Fibroblast of skin of right biceps (primary cell): ENCODE results near the gene WHAMM.
"Not testable (repeated sequence)": the region's sequence is repeated elsewhere in the genome, so short reads cannot be mapped to it uniquely, and the experiment has no call there.

Experiments used
- DNase-seq: peaks from one replicate; pipeline ENCODE4 v3.0.0-alpha.2; 2013

WHAMM gene

DNA sequence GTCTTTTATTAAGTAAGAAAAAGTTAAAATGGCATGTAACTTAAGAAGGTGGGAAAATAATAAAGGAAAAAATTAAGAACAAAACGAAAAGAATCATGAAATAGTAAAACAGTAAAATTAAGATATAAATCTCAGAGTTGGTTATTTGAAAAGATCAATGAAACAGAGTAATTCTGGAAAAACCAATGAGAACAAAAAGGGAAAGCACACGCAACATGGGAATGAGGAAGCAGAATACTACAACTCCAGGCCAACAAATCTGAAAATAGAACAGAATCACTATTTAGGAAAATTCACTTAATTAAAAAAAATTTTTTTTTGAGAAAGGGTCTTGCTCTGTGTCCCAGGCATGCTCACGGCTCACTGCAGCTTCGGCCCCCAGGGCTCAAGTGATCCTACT is 30.7 kb downstream of the WHAMM start:
- DNase-seq, result no peak

DNA sequence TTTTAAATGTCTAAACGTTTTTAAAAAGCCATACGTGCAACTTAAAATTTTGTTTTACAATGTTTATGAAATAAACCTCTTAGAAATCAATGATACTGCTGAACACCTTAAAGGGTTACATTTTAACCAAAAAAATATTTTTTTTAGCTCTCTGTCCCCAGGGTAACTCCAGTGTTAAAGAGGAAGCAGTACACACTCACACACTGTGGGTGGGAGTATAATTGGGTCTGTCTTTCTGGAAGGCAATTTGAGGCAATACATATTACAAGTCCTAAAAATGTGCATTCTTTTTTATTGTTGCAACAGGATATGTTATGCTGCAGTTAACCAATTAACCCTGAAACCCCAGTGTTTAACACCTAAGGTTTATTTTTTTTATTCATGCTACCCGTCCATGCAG is 34.1 kb downstream of the WHAMM start:
- DNase-seq, result no peak

DNA sequence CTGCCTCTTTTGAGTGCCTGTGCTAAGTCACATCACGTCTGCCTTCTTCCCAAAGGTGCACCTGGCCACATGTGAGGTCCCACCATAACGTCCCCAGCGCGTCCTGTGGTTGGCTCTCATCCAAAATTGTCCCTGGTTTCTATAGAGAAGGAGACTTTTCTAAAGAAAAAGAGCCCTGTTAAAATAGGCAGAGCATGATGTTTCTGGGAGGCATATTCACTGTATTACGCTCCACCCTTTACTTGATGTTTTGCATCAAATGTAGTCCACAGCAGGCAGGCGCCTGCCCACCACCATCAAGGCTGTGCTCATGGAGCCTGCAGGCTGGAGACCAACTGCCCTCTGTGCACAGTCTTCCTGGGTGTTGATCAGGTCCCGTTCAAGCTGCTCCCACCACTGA is 36.3 kb downstream of the WHAMM start:
- DNase-seq, result no peak

DNA sequence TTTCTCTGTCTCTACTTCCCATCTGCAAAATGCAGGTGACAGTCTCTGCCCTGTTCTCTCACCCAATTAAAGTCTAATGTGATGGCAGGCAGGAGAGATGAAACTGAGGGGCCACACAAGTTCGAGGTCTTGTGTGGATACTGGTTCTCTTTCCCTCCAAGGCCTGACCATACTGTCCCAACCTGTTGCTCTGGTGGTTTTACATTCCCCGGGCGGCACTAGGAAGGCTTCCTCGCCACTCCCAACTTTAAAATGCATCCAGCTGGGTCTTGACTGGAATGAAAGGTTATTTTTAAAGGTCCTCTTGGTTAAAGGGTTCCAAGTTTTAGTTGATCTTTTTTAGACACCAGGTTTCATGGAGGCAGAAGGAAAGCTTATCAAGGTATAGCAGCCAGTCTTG is 37.2 kb downstream of the WHAMM start:
- DNase-seq, result no peak

DNA sequence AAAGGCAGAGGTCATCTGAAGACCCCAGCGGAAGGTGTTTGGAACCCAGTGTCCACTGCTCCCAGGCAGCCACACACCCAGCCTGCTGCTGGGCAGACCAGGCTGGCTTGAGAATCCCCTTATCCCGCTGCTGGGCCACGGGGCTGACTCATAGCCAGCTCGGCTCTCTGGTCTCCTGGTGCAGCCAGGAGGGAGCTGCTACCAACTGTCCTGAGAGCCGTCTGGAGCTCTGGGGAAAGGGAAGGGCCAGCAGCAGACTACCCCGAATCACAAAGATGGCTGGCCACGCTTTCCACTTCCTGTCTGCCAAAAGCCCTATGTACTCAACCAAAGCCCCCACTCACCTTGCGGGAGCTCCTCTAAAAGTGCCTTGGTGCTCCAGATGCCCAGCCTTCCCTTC is 38.3 kb downstream of the WHAMM start:
- DNase-seq, result no peak

DNA sequence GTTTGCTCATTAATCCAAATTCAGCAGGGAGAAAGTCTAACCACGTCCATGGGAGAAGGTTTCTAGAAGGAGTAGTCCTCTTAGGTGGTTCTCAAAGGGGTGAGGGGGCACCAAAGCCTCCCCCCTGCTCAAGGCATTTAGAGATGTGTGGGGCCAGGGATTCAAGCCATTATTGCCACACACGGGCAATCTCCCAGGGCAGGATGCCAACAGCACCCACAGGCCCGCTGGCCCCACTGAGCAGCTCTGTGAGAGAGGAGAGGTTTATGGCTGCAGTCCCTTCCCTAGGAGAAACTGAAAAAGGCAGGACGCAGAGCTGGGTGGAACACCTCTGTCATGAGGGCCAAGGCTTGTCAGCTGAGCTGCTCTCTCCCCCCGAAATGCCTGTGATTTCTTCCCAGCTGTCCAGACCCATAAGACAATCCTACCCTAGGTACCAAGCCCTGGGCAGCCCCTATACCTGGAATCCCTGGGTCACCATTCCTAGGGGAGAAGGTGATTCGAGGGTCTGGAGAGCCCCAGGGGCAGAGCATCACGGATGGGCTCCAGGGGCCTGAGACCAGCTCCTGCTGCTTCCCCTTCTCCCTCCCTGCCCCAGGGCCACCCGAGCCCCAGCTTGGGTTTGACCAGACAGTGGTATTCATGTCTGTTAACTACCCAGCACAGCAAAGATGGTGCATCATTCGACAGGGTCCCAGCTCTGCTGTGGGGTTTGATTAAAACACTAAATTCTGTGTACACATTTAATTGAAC is 39.0 kb downstream of the WHAMM start:
- no peak for DNase-seq

DNA sequence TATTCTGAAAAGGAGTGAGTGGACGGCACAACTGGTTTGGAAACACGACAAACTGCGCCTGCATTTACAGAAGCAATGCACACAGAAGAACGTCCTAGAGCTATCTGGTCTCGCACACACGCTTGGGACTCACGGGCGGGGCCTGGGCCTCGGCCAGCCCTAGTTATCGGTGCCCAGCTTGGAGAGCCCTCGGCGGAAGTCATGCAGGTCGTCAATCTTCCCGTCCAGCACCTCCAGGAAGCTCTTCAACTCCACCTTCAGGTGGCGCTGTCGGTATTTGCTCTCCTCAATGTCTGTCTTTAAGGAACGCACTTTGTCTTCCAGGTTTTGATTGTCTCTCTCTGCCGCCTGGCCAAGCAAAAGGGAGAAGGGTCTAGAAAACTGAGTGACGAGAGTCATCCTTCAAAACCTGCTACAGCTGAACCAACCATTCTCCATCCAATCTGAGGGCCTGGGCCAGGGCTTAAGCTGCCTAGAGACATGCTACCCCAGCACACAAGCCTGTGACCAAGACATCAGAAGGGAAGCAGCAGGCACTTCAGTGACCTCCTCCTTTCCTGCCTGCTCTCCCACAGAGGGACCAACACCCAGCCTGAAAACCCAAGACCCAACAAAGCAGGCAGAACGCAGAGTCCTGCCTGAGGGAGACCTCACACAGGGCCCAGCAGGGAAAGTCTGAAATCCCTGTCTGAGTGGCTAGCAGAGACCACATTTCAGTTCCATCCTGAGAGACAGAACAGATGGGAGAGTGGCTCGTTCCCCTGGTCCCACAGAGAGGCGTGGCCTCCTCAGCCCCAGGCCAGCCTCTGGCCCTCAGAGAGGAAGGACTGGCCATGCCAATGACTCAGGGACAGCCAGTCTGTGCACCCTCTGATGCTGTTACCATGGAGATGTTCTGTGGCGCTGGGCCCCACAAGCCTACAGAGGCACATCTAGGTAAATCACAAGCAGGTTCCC is 40.4 kb downstream of the WHAMM start:
- DNase-seq, result peak; percentile 81

DNA sequence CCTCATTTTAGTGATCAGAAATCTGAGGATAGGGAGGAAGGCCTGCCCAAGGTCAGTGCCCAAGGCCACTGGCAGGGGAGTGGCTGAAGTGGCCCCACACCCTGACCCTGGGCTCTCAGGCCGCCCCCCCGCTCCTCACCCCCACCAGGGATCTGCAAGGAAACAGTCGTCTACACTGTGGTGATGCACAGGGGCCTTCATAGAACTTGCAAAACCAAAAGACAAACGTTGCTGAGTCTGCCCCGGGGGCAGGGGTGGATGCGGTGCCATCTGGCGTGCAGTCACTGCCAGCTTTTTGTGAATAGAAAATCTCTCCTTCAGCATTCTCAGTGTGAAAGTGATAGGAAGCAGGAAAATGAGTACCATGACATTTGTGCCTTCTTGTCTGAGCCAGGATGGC is 41.3 kb downstream of the WHAMM start:
- DNase-seq, result no peak

DNA sequence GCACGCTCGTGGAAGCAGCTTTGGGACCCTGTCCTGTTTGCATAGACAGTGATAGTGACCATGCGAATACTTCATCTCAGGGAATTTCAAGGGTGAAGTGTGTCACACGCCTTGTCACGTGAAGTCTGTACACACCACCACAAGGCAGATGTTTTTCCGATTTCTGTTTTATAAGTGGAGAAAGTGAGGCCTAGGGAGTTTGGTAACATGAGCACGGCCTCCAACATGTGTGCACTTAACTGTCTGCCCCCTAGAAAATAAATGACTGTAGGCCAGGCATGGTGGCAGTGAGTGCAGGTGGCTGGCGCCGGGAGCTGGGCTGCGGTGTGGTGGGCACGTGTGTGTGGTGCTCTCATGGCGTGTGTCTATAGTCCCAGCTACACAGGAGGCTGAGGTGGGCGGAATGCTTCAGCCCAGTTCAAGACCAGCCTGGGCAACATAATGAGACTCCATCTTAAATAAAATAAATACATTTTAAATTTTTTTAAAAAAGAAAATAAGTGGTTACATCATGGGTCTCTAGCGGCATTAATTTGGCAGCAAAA is 42.0 kb downstream of the WHAMM start:
- DNase-seq, result no peak

DNA sequence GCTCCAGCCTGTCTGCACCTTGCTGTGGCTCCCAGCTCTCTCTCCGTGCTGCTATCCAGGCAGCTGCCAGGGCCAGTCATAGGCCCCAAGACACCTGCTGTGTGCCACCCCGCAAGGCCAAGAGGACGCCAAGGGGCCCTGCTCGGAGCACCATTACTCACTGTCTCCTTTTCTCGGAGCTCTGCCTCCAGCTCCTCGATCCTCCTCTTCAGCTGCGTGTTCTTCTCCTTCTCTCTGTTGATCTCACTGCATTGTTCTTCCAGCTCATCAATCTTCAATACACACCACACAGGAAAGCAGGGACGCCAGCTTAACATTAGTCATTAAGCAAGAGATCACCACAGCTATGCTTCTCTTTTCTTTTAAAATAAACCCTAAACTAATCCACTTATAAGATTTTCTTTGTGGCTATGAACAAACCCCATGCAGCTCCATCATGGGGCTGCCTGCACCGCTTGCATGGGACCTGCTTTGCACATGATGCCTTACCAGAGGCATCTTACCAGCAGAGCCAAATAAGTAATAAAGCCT is 42.6 kb downstream of the WHAMM start:
- peak; percentile 67 for DNase-seq

DNA sequence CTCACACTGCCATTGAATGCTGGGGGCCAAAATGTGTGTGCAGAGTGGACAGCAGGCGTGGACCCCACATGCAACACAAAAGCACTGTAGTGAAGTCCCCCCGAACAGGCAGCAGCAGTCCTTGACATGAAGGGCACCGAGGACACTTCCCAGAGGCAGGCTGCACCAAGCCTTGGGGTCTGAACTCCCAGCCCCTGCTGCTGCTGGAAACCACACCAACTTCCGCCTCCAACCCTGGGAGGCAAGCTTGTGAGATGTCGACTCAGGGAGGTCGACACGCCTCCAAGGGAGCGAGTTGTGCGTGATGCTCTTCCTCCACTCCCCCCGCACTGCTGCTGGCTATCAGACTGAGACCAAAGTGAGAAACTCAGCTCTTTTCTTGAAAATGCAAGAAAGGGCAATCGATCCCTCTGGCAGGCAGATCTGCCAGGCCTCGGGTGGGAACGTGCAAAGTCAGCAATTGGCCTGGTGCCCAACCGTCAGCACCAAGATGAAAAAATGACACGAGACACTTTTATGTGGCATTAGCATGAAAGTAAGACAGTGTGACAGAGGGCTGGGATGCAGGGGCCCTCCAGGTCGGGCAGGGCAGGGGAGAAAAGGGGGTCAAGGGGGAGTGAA is 43.6 kb downstream of the WHAMM start:
- peak; percentile 22 for DNase-seq

DNA sequence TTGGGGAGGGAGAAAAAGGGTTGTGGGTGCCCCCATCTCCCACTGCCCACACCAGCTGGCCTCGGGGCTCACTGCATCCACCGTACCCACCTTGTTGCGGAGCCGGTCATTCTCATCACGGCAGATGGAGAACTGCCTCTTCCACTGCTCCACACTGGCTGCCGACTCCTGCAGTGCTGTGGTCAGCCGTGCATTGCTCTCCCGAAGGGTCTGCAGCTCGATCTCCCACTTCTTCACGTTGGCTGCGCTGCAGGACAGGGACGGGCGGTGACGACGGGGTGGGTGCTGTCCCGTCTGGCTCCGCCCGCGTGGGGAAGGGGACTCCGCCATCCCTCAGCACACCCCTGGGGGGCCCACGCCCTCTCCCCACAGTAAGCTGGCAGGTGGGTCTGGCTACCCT is 45.1 kb downstream of the WHAMM start:
- DNase-seq, result no peak

DNA sequence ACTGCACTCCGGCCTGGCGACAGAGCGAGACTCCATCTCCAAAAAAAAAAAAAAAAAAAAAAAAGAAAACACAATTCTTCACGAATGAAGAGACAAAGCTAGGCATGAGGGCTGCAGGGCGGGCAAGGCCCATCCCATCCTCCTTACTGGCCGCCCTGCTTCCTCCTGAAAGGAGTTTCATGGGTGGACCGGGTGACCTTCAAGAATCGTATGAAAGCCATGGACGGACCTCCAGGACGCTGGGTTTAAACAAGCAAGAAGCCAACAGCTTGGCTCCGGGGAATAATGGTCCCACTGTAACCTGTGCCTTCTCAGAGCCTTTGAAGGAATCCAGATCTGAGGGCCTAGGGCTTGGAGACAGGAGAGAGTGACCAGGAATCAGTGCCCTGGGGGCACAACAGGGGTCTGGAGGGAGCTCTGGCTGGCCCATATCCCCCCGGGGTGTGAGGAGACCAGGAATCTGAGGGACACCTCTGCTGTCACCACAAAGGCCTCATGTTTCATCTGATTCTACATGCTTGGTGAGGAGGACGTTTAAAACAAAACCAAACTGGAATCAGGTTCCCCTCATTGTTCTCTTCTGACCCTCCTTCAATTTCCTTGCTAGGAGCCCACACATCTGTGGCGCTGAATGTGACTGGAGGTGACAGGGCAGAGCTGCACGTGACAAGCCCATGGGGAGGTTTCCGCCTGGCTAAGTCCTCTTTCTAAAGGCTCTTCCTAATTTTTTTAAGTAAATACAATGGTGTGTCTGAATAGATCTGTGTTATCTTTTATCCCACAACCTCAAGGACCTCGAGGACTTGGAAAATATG is 46.1 kb downstream of the WHAMM start:
- no peak for DNase-seq

DNA sequence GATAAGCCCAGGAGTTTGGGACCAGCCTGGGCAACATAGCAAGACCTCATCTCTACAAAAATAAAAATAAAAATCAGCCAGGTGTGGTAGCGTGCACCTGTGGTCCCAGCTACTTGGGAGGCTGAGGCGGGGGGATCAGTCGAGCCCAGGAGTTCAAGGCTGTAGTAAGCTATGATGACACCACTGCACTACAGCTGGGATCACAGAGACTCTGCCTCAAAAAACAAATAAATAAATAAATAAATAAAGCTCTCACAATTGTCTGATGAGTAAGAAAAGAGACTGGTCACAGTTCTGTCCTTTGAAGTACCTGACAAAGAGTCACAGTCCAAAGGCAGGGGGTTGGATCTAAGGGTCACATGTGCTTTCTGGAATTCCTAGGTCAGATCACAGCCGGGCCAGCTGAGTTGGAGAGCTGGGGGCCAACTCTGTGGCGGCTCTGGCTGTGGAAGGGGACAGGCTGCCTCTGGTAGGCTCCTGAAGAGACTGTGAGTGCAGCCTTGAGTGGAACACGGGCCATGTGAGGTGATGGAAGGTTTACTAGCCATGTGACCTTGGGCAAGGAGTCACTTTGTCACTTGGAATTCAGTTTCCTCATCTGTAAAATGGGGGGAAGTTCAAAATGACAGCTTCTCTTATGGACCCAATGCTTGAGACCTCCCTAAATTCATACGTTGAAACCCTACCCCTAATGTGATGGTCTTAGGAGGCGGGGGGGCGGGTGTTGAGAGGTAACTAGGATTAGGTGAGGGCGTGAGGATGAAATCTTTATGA is 47.2 kb downstream of the WHAMM start:
- DNase-seq, result no peak

DNA sequence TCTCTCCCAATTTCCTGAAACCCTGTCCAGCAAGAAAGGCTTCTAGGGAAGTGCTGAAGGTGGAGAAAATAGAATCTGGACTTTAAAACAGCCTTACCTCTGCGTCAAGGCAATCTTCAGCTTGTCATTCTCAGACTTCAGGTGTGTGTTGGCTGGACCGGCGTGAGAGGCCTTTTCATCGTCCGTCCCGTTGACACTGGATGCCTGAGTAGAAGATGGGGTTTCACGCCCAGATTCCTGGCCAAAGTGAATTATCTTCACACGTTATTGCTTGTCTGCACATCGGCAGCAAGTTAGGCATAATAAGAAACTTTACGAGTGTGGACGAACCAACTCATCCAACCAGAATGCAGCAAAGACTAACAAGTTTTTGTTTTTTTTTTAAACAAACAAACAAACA is 49.5 kb downstream of the WHAMM start:
- no peak for DNase-seq

DNA sequence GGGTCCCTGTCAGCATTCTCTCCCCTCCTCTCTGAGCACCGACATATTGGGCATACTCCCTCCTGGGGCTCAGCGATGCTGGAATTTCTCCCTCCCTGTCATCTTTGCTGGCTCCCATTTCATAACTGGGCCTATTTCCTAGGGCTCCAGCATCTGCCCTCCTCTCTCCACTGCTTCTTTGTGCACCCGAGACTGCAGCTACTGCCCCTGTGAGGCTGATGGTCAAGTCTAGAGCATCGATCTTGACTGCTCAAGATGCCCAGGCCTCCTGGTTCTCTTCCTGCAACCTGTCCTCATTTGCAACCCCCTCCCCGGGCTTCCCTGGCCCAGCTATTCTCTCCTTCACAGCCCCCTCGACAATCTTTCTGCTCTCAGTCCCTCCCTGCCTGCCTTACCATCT is 53.5 kb downstream of the WHAMM start:
- no peak for DNase-seq

DNA sequence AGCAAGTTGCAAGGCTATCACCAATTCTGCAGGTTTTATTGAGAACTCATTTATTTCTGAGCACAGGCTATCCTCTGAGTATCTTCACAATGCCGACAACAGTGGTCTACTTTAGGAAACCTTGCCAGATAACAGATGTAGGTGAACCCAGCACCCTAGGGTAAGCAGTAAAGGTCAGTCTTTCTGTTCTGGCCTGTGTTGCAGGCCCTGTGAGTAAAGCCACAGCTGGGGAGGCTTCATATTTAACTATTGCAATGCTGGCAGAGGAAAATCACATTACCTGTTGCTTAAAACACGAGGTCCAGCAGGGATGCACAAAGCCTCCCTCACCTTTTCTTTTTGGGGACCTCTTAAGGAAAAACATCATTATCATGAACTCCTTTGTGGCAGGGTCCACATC is 55.5 kb downstream of the WHAMM start:
- no peak for DNase-seq

DNA sequence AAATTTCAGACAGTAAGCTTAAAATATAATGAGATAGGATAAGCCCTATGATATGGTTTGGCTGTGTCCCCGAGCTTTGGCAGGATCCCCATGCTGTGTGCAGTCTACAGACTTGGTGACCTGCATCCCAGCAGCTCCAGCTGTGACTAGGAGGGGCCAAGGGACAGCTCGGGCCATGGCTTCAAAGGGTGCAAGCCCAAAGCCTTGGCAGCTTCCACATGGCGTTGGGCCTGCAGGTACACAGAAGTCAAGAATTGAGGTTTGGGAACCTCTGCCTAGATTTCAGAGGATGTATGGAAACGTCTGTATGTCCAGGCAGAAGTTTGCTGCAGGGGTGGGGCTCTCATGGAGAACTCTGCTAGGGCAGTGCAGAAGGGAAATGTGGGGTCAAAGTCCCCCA is 56.2 kb downstream of the WHAMM start:
- not testable (repeated sequence) for DNase-seq

DNA sequence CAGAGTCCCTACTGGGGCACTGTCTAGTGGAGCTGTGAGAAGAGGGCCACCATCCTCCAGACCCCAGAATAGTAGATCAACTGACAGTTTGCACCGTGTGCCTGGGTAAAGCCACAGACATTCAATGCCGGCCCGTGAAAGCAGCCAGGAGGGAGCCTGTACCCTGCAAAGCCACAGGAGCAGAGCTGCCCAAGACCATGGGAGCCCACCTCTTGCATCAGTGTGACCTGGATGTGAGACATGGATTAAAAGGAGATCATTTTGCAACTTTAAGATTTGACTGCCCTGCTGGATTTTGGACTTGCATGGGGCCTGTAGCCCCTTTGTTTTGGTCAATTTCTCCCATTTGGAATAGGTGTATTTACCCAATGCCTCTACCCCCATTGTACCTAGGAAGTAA is 56.6 kb downstream of the WHAMM start:
- not testable (repeated sequence) for DNase-seq

DNA sequence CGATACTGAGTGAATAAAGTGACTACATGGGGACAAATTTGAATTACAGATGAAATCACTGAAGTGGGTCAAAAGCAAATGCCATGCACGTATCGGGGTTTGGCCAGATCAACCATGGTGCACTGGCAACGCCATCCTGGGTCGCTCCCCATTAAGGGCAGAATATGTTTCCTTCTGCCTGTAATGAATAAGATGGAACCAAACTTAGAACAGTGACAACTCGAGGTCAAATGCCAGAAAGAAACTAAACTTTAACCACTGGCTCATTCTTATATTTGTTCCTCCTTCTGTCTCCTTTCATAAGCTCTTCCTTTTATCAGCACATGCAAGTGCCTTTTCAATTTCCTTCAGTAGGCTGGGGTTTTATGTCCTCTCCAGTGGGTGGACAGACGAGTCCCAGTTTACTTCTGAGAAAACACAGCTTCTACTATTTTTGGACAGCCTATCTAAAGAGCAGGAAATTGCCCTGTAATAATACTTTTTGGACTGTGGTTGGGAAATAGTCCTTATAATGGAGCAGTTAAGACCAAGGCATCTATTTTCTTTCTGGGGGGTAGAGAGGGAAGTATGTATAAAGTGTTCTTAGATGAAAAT is 61.4 kb downstream of the WHAMM start:
- DNase-seq, result no peak

DNA sequence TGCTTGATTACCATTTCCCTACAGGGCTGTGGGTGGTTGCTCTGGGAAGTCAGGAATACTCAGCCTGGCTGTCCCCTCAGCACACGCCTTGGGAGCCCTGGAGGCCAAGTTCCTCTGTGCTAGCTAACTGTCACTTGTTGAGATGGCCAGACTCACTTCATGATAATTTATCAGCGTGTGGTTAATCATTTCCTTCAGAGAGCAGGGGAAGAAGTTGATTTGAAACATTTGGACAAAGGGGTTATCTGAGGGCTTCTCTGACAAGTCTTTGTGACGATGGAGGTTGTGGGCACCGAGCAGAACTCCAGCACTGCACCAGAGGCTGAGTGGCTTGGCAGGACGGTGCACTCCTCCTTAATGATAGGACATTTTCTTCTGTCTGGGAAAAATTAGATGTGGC is 61.9 kb downstream of the WHAMM start:
- no peak for DNase-seq
